Testis (tissue), 2 donors: Measurements from ENCODE around the gene PMM1.

Source experiments
- POLR2A ChIP-seq: fragments of 450-650 bp; IDR thresholded peaks from one replicate; pipeline ENCODE4 v1.6.1; 2017; ENCODE audit warnings: antibody characterized with exemption, mild to moderate bottlenecking, moderate library complexity
- TF ChIP-seq, protein P1 (sequence below), 3 experiments: fragments of 450-650 bp in 2 of 3; fragments of 200-600 bp in 1 of 3; sonication (generic) in 1 of 3; IDR thresholded peaks; one replicate each; pipeline ENCODE4 v1.5.1; 2016 to 2019; ENCODE audit warnings: antibody characterized with exemption in 3 of 3, mild to moderate bottlenecking in 2 of 3, moderate library complexity in 1 of 3

DNA sequence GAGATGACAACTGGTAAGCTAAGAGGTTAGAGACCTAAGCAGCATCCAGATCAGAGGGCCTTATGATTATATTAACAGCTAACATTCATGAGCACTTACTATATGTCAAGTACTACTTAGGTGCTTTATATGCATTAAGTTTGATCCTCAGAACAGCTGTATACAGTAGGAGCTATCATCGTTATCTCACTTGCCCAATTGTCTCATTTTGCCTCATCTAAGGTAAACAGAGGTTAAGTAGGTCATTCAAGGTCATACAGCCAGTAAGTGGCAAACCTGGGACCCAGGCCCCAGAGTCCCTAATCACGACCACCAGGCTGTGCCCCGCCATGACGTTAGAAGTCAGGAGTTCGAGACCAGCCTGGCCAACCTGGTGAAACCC lies 40.8 kb downstream of the PMM1 start:
- TF ChIP-seq, protein P1, sequence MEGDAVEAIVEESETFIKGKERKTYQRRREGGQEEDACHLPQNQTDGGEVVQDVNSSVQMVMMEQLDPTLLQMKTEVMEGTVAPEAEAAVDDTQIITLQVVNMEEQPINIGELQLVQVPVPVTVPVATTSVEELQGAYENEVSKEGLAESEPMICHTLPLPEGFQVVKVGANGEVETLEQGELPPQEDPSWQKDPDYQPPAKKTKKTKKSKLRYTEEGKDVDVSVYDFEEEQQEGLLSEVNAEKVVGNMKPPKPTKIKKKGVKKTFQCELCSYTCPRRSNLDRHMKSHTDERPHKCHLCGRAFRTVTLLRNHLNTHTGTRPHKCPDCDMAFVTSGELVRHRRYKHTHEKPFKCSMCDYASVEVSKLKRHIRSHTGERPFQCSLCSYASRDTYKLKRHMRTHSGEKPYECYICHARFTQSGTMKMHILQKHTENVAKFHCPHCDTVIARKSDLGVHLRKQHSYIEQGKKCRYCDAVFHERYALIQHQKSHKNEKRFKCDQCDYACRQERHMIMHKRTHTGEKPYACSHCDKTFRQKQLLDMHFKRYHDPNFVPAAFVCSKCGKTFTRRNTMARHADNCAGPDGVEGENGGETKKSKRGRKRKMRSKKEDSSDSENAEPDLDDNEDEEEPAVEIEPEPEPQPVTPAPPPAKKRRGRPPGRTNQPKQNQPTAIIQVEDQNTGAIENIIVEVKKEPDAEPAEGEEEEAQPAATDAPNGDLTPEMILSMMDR (IDR thresholded peaks at IDR 0.05): no peak
- TF ChIP-seq POLR2A: no peak
